GM10847 (cell line): ENCODE data around the gene SHH.

ENCODE experiments used
- POLR2A ChIP-seq: IDR thresholded peaks from 2 replicates; pipeline ENCODE4 v1.6.1; 2011; ENCODE audit not compliant: insufficient read length; ENCODE audit errors: extremely low read depth

SHH gene

DNA sequence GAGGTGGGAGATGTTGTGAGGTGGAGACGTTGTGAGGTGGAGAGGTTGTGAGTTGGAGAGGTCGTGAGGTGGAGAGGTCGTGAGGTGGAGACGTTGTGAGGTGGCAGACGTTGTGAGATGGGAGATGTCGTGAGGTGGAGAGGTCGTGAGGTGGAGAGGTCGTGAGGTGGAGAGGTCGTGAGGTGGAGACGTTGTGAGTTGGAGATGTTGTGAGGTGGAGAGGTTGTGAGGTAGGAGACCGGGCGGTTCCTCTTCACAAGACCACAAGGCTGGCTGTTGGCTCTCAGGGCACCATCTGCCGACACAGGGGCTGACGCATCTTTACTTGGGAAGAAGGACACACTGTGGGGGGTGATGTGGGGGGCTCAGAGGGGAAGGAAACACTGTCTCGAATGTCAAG lies 34.7 kb upstream of the SHH start:
- TF ChIP-seq POLR2A: no peak

DNA sequence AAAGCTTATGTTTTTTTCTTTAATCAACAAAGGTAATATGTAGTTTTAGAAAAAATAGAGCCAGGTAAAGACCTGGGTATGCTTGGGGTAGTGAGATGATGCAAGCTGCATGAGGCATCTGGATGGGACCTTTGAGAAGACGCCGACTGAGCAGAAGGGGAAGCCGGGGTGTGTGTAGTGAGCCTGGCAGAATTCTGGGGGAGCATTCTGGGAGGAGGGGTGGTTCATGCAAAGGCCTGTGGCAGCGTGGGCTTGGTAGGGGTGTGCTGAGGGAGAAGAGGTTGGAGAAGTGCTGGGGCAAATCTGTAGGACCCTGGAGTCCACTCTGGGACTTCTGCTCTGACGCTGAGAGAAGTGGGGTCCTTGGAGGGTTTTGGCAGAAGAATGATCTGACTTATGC lies 33.9 kb upstream of the SHH start:
- no peak for TF ChIP-seq POLR2A

DNA sequence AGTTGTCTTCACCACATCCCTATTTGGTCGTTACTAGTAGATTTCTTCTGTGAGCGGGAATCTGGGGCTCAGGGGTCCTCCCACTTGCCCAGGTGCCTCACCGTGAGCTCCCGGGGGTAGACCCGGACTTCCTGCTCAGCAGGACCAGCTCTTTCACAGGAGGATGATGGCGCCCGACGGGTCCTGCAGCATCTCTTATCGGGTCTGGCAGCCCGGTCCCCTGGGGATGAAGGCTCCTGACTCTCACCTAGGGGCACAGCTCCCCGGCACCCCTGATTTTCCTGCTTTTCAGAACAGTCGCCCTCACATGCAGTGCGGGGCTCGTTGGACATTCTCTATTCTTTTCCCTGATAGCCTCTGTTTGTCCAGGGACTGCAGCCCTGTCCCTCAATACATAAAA lies 33.0 kb upstream of the SHH start:
- TF ChIP-seq POLR2A: no peak

DNA sequence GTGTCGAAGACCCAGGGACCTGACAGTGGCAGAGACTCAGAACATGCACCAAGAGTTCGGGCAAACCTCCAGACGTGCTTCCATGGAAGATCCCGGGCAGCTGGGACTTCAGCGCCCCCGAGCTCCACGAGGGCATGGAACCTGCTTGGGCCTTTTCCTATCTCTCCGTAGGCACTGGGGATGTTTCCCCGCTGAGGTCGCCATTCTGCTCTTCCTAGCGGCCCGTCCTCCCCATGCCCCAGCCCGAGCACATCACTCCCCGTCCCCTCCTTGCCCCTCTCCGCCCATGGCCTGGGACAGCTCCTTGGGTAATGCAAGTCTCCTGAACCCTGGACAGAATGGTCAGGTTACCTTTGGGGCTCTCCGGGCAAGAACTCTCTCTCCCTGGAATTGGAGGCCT lies 32.3 kb upstream of the SHH start:
- no peak for TF ChIP-seq POLR2A

DNA sequence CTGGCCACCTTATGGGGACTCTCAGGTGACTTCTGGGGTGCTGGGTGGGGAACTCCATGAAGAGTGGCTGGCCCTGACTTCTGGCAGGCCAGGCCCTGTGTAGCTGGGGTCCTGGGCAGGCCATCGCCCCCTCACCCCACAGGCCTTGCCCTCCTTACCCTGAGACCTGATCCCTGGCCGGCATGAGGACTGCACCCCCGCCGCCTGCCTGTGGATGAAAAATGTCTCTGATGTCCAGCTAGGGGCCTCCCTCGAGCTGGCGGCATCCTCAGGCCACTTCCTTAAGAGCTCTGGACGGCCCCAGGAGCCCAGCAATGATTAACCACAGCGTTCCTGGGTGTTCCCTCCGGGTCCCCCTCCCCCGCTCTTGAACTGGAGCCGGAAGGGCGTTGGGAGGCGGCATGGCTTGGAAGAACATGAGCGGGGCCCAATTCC lies 31.8 kb upstream of the SHH start:
- TF ChIP-seq POLR2A: no peak

DNA sequence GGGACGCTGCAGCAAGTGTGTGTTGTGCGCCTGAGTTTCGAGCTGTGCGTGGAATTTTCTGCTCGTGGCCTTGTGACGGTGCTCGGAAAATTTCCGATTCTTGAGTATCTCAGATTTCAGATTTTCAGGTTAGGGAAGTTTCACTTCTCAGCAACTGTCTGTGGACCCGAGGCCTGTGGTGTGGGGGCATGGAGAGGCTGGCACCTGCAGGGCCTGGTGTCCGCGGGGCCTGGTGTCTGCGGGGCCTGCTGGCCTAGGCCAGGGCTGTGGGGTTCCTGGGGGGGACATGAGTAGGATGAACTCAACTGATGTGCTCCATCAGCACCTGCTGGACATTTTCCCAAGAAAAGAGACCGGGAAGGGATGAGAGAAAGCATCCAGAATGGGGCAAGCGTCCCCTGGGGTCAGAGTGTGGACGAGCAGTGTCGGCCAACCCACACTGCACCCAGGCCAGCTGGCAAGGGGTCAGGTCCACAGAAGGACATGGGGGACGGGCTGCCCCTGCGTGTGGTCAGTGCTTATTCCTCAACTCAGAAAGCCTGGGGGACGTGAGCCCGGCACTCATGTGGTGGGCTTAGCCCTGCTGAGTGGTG lies 31.3 kb upstream of the SHH start:
- no peak for TF ChIP-seq POLR2A

DNA sequence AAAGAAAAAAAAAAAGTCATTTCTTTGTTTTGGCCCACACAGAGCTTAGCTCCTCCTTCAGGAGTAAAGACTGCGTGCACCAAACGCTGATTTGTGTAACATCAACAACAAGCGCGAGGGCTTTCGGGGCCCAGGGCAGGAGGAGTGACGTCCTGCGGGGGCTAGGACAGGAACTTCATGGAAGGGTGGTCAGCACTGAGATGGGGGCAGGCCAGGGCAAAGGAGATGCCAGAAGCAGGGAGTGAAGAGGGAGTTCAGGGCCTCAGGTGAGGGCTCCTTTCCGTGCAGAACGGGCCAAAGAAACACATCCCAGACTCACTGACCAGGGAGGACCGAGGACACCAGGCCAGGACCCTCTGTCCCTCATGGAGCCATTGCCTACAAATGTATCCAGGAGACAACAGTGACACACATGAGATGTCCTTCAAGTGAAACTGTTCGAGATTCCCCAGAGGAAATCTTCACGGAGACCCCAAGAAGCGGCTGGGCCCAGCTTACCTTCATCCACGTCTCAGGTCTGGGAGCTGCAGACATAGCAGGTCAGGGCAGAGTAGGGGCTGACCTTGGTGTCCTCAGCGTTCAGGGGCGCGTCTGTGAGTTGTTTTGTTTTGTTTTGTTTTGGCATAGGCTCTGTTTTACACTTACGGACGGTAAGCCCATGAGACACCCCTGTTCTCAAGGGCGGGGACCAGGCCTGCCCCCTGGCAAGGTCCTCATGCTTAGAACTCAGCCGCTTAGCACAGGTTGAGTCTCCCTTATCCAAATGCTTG lies 30.4 kb upstream of the SHH start:
- no peak for TF ChIP-seq POLR2A

DNA sequence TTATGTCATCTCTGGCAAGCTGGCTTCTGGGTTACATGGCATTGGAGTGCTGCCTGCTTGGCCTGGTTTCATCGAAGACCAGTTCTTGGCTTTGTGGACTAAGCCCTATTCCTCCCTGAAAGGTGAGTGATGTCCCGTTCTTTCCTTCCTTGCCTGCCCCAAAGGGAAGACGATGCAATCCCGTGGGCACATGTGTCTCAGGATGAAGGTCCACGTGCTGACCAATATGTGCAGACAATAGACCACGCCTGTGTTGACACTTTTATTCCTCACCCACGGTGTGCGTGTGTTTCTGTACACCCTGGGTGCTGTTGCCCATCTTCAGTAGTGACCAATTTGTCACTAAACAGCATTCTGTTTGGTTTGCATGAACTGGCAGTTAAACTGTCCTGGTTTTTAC lies 28.6 kb upstream of the SHH start:
- no peak for TF ChIP-seq POLR2A

DNA sequence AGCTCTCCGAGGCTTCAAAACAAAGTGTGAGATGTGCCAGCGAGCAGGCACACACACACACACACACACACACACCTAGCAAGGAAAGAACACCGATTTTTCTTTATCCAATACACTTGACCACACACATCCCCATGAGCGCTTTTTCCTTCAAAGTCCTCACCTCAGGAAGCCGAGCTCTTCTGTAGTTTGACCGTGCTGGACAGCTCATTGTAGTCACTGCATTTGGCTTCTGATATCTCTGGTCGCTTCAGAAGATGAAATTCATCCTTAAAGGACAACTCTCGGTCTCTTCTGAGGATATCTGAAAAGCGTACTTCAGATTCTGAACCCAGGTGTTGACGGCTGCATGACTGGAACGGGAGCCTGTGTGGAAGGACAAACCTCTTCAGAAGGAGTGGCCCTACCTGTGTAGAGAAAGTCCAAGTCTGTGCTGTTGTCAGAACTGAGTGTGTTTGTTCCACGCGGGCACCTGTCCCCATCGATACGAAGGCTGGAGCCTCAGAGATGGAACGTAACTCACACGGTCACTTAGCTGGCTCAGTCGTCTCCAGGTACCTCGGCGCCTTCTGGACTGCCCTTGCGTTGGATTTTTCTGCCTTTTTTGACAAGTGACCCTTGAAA lies 28.1 kb upstream of the SHH start:
- TF ChIP-seq POLR2A: no peak

DNA sequence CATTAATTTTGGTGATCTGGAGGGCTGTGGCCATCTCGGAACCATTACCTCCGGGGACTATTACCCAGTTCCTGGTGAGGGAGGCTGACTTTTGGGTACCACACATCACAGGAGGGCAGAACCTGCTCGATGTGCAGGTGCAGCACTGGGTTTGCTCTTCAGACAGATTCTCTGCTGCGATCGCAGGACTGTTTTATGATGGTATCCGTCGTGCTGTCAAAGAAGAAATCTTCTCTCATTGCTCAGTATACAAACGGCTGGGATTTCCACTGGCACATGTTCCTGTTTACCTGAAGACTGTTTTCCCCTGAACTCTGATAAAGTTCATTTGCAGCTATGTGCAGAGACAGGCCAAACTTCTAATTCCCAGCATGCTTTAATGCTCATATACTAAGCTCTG lies 27.2 kb upstream of the SHH start:
- no peak for TF ChIP-seq POLR2A

DNA sequence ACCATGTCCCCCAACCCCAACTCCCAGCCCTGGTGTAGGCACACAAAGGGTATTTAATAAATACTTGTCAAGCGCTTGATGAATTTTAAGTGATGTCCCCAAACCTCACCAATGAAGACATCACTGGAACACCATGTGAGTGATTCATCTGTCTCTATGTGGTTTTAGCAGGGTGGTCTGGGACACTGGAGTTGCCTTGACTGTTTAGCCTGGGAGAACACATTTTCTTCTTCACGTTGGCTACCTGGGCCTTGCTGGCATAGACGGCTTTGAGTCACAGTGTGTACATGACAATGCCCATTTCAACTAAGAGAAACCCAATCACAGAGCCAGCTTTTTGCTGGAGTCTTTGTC lies 24.8 kb upstream of the SHH start:
- no peak for TF ChIP-seq POLR2A

DNA sequence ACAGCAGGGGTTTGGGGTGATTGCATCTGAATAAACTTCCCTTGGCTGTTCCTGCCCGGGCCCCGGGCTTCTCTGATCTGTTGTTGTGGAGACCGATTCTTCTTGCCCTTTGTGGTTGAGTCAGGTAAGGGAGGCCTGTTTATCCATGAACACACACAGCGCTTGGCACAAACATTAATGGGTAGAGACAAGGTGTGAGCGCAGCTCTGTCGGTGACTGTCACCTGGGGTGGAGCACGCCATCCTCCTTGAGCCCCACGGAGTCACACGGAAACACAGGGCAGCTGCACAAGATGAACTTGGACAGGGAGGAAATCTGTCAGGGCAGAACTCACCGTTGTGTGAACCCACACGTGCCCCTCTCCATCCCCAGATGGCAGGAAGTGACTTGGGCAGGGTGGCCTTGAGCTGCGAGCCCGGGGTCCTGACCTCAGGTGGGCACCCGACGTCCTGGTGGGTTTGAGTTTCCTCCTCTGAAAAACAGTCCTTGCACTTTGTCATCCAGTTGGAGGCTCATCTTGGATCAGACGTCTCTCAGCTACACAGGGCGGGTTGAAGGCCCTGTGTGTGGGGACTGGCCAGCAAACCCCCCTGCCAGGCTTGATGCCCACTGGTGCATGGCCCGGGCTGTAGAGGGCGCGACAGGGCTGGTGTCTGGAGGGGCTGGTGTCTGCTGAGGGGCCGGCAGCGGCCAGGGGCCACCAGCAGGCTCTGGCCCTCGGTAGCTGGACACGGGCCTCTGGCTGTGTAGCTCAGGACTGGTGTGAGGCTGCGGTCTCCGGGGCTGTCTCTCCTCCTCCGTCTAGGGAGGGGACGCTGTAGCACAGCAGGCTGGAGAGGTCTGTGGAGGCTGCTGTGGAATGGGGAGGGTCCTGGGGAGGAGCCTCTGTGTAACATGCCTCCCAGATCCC lies 24.2 kb upstream of the SHH start:
- TF ChIP-seq POLR2A: no peak

DNA sequence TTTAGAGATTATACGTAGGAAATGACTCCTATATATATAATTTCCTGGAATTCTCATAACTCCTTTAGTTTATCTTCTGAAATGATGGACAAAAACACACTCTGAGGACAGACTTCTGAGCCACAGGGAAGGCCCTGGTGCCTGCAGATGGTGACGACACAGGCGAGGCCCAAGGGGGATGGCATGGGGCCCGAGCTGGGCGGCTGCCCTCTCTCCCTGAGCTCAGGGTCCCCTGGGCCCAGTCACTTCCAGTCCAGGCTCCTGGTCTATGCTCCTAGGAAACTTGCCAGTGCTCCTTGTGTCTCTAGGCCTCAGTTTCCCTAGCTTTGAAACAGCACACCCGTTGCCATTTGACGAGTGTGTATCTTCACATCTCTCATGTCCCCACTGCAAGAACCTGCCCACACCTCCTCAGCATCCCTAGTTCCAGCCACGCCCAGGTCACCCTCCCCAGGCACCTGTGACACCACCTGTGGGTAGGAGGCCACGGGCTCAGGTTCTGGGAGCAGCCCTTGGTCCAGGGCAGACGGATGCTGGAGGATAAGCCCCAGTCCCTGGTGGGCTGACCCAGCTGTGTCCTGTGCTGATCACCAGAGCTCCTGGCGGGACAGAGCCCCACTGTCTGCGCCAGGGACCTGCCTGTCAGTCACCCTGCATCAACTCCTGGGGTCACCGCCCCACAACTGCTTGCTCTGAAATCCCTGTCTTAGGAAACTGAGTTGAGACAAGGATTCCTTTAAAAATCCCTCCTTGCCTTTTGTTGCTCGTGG lies 23.4 kb upstream of the SHH start:
- no peak for TF ChIP-seq POLR2A

DNA sequence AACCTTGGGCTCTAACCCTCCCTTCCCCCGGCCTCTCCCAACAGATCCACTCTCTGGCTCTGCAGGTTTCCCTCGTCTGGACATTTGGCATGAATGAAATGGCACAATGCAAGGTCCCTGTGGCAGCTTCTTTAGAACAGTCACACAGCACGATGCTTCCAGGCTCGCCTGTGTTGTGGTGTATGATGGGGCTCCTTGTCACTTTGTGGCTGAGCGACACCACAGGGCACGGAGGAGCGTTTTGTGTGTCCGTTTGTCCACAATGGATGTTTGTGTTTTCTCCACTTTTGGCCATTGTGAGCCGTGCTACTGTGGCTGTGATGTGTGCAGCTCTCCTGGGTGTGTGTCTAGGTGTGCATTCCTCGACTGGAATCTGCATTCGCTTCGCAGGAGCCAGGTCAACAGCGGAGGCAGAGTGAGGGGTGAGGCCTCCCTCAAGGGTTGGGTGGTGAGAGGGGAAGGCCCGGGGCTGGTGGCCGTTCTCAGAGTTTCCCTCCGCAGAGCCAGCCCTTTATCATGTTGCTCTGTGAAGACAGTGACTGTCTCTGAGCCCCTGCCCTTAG lies 22.3 kb upstream of the SHH start:
- no peak for TF ChIP-seq POLR2A

DNA sequence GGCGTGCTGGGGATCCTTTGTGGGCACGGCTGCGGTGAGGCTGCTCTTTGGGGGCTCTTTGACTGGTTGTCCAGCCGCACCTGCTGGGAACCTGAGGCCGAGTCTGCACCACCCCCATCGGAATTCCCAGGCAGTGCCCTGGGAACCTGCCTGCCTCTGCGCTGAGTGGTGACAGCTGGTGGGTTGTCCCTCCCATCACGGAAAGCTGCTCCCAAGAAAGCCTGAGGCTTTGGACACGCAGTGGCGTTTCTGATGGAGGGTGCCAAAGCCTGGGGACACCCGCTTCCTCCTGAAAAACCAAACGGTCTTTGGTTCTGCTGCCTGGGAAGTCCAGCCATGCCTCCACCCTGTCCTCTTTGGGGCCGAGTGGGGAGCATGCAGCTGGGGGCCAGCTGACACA lies 21.4 kb upstream of the SHH start:
- TF ChIP-seq POLR2A: no peak
